Superior temporal gyrus (tissue), 1 donor: ENCODE measurements around the gene CTSC.
"Not testable (repeated sequence)": the region's sequence is repeated elsewhere in the genome, so short reads cannot be mapped to it uniquely, and the experiment has no call there.

Source experiments
- DNase-seq: peaks from one replicate; pipeline ENCODE4 v3.0.0-alpha.2; 2016; ENCODE audit errors: extremely low spot score

Gene CTSC

GRCh38 chr11:88352139-88352538, 14.6 kb upstream of the CTSC start:
- DNase-seq: no peak

DNA sequence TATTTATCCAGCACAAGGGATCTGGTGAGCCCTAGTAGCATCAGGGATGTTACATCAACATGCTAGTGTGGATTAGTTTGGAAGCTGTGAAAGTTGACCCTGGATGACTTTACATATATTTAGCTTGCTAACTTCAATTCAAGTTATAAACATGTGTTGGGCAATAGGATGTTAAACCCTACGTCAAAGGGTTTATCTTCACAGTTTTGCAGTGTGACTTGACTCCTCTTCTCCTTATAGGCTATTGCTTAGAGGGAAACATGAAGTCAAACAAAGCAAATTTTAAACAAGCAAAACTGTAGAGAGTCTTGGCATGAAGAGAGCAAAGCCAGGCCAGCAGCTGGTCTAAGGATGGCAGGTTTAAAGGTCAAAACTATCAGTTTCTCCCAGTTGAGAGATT, 11.3 kb upstream of the CTSC start:
- DNase-seq: no peak

GRCh38 chr11:88345949-88346348, 8.4 kb upstream of the CTSC start:
- no peak for DNase-seq

DNA sequence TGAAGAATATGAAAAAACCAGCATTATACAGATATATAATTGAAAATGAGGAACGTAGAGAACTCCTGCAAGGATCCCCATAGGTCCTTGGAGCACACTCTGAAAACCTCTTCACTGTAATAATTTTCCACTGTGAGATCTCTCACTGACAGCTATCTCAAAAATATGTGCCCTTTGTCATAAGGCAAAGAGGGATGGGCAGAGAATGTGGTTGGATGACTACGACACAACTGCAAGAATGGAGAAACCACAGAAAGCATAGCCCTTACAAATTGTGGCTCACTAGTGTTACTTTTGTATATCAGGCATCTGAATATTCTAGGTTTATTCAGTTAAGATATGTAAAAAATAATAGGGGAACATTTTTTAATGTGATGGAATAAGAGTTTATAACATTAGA, 7.9 kb upstream of the CTSC start:
- DNase-seq: no peak

DNA sequence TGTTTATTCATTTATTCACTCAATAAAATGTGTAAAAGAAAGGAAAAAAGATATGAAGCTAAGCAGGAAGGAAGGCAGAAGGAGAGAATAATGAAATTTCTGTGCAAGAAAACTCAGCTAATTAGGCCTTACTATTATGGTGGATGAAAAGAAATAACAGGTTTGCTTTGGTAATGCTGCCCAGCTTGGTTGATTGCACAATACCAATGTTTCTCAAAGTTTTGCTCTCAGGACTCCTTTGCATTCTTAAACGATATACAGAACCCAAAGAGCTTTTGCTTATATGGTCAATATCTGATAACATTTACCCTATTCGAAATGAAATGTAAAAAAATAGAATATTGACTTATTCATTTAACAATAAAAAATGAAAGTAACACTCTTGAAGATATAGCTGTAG, 7.3 kb upstream of the CTSC start:
- DNase-seq: no peak

GRCh38 chr11:88341522-88342251, 4.2 kb upstream of the CTSC start:
- no peak for DNase-seq

DNA sequence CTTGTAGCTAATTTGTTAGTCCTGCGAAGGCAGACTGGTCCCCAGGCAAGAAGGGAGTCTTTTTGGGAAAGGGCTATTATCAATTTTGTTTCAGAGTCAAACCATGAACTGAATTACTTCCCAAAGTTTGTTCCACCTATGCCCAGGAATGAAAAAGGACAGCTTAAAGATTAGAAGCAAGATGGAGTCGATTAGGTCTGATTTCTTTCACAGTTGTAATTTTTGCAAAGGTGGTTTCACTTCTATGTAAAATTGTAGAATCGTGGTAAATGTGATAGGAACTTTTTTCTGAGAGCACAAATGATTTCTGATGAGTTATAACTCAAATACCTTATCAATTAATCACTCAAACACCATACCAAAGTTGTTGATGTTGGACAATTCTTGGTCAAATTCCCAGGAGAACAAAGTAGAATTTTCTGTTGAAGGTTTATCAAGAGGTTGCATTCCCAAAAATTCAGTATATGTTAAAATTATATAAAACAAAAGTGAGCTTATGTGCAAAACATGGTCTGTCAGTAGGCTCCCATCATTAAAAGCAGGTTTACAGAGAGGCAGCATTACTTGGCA, 2.9 kb upstream of the CTSC start:
- no peak for DNase-seq

- DNase-seq: peak; percentile 21
These were observed 592 bp upstream of the CTSC start for GRCh38 chr11:88337987-88338668.

DNA sequence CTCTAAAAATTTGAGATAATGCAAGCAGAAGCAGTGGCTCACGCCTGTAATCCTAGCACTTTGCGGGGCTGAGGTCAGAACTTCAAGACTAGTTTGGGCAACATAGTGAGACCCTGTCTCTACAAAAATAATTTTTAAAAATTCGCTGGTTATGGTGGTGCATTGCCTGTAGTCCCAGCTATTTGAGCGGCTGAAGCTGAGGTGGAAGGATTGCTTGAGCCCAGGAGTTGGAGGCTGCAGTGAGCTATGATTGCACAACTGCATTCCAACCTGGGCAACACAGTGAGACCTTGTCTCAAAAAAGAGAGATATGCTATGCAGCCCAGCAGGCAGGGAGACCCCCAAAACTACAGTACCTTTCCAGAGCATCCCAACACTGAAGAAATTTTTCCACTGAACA, 2.3 kb downstream of the CTSC start:
- DNase-seq: no peak

- DNase-seq: no peak
These were observed 3.7 kb downstream of the CTSC start for GRCh38 chr11:88333862-88334261.

GRCh38 chr11:88332851-88333250, 4.7 kb downstream of the CTSC start:
- no peak for DNase-seq

DNA sequence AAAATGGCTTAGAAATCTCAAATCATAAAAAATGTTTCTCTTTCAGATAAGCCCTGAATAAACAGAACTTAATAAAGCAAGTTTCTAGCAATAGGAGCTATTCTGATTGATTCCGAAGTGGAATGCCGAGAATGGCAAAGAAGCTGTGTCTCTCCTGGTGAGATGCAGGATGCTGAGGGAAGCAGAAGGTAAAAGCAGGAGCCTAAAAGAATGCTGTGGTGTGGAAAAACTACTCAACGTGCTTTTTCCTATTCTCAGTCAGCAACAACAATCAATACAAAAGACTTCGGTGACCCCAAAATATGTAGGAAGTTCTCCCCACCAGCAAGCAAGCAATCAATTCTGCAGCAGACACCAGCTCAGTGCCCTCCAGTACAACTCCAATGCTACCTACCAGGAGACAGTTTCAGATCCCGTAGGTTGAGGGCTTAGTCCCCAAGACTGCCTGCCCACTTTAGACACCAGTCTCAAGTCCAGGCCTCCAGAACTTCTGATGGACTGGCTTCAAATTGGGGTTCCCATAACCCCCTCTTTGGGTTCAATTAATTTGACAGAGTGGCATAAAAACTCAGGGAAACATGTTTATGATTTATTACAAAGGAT, 6.6 kb downstream of the CTSC start:
- DNase-seq: no peak

DNA sequence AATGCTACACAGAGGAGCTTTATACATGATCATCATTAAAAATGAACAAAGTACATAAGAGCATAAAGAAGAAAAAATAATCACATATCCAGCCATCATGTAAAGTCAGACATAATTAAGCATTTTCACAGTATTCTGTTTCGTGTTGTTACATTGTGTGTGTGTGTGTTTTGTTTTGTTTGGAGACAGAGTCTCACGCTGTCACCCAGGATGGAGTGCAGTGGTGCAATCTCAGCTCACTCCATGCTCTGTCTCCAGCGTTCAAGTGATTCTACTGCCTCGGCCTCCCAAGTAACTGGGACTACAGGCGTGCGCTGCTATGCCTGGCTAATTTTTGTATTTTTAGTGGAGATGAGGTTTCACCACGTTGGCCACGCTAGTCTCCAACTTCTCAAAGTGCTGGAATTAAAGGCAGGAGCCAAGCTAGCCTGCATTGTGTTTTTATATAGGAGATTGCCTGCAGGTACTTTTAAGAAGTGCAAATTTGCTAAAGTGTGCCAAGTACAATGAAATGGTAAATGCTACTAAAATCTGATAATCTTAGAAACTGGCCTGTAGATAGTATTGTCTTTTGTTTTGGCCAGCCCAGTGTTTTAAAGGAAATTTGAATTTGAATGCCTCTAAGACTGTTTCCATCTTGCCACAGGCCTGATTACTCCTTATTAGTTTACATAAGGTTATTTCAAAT, 7.8 kb downstream of the CTSC start:
- DNase-seq: no peak

DNA sequence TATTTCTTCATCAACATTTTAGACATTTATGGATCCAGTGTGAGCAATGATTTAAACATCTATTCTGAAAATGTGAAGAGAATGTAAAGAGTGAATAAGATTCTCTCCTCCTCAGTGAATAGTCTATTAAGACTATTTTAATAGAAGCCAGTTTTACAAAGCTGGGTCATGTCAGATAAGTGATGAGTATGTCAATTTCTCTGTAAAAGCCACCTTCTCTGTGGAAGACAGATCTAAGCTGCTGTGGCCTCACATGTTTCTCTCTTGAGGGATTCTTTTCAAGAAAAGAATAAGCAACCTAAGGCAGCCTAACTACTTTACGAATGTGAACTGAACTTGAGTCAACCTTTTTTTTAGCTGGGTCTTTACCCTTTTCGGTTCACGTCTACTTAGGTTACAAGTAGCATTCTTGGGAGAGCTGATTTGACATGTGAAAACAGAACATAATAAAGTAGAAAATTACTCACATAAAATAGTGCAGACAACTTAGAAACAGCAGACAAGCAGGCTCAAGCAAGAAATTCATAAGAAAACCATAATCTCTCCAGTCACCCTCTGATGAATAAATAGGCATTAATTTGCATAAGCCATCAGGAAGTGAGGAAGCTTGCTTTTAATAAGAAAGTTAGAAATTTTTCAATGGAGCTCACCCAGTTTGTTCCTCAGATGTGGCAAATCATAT, 9.9 kb downstream of the CTSC start:
- no peak for DNase-seq

DNA sequence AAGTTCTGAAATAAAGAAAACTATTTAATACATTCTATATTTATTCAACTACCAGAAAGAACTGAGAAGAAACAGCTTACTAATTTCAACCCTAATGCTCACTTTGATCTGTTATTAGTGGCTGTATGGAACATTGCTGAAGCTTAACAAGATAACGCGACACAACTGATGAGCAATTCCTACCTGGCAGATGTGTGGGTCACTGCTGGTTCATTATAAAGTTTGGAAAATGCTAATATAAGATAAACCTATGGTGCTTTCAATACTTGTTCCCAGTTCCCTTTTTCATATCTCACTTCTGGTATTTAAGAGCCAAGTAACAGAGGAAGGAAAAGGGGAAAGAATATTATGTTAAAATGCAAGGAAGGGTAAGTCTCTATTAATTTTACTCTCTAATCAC, 10.5 kb downstream of the CTSC start:
- DNase-seq: no peak

GRCh38 chr11:88326099-88326498, 11.4 kb downstream of the CTSC start:
- no peak for DNase-seq

GRCh38 chr11:88324562-88325345, 12.8 kb downstream of the CTSC start:
- DNase-seq: no peak

GRCh38 chr11:88322881-88323280, 14.7 kb downstream of the CTSC start:
- not testable (repeated sequence) for DNase-seq

- not testable (repeated sequence) for DNase-seq
These were observed 16.1 kb downstream of the CTSC start for GRCh38 chr11:88321412-88321811.

DNA sequence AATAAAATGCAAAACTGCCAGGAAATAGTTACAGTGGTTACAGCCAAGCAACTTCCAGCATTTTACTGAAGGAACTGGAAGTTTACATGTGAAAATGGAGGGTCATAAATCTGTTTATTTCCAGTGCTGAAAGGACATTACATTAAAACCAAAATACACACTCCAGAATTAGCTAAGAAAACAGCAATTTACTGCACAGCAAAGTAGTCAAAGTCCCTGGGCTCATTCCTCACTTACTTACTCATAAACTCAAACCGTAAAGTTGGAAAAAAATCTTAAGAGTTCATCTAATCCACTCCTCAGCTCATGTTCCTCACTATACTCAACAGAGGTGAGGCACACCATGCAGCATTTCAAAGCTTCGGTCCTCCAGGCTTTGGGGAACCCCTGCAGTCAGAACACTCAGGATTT, 17.4 kb downstream of the CTSC start:
- no peak for DNase-seq

GRCh38 chr11:88318017-88318416, 19.5 kb downstream of the CTSC start:
- DNase-seq: no peak
